HG03196 (cell line): ENCODE measurements around the gene PRR5.
"Not testable (repeated sequence)": the region's sequence is repeated elsewhere in the genome, so short reads cannot be mapped to it uniquely, and the experiment has no call there.

Source experiments
- ATAC-seq: cut with Tn5 transposase; IDR thresholded peaks from one replicate; pipeline ENCODE4 v1.9.1; 2021; ENCODE audit not compliant: unreplicated experiment

Gene PRR5

DNA sequence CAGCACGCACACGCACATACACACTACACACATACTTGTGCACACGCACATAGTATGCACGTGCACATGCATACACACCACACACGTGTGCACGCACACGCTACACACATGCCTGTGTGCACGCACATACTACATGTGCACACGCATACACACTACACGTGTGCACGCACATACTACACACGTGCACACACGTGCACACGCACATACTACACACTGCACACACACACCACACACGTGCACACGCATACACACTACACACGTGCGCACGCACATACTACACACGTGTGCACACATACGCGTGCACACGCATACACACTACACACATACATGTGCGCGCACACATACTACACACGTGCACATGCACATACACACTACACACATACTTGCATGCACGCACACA, 30.7 kb downstream of the PRR5 start:
- no peak for ATAC-seq

DNA sequence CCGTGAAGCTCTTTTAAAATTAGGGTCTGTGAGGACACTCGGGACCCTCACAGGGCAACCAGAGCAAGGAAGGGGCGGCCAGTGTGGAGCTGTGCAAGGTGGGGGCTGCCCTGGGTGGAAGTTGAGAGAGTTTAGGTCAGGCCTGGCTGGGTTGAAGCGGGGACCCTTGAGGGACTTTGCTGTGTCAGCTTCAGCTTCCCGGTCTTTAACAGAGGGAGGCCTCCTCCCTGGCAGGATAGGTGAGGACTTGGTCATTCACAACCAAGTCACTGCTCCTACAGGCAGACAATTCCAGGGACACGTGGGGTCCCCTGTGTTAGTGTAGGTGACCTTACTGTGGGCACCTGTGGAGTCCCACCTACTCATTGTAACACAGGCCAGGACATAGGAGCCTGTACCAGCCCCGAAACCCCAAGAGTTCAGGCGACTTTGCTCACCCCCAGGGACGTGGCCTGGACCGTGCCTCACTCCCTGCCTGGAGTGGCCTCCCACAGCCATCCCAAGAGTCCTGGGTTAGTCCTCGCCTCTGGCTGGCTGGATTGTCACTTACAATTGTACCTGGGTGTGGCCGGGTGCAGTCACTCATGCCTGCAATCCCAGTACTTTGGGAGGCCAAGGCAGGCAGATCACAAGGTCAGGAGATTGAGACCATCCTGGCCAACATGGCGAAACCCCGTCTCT, 31.6 kb downstream of the PRR5 start:
- no peak for ATAC-seq

DNA sequence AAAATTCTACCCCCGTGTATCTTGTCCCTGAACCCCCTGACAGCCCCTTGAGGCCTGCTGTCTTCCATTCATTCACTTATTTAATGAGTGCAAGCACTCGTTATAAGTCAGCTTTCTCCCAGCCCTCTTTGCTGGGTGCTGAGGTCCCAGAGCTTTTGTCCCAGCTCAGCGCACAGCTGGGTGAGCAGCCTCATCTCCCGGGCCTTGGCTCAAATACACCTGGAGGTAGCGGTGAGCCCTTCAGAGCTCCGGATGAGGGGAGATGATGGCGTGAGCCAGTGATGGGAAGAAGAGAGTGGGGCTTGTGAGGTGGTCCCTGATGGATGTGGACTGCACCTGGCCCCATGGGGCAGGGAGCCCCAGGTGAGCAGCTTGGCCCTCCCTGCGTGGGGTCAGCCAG, 32.3 kb downstream of the PRR5 start:
- ATAC-seq, result no peak

DNA sequence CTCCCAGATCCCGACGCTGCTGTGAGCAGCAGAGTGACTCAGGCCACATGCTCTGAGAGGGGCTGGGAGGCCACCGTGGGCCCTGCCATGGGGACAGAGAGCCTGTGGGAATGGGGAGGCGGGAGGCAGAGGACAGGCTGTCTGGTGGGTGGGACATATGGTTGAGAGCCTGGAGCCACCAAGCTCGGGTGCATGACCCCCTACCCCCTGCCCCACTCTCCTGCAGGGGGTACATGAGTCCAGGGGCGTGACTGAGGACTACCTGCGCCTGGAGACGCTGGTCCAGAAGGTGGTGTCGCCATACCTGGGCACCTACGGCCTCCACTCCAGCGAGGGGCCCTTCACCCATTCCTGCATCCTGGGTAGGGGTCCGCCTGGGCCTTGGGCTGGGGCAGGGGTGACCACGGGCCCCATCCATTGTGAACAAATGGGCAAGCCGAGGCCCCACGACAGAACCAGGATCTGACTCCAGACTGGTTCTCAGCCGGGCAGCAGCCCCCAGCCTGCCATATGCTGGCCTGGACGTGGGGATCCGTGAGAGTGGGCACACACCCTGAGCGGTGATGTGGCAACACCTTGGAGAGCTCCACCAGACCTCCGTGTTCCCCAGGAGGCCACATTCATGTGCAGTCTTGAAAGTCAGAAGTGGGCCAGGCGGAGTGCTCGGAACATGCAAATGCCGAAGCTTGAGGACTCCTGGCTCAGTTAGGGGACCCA, 33.0 kb downstream of the PRR5 start:
- no peak for ATAC-seq

- no peak for ATAC-seq
These were observed 33.8 kb downstream of the PRR5 start for GRCh38 chr22:44735518-44736428.

DNA sequence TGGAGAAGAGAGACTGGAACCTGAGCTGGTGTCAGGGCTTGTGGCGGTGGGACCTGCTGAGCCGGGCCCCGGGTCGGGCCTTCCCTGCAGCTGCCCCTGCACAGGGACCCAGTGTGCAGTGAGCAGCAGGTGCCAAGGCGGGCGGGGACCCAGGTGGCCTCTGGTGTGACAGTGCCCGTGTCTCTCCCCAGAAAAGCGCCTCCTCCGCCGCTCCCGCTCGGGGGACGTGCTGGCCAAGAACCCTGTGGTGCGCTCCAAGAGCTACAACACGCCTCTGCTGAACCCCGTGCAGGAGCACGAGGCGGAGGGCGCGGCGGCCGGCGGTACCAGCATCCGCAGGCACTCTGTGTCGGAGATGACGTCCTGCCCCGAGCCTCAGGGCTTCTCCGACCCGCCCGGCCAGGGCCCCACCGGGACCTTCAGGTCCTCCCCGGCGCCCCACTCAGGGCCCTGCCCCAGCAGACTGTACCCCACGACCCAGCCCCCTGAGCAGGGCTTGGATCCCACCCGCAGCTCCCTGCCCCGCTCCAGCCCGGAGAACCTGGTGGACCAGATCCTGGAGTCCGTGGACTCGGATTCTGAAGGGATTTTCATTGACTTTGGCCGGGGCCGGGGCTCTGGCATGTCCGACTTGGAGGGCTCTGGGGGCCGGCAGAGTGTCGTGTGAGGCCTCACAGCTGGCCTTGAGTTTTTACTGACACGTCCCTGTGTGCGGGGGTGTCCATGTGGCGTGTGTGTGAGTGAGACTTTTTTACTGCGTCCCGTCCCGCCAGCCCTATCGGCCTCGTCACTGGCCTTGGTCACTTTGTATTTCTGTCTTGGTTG, 34.8 kb downstream of the PRR5 start:
- ATAC-seq, result no peak

- no peak for ATAC-seq
These were observed 35.7 kb downstream of the PRR5 start for GRCh38 chr22:44737406-44738346.

DNA sequence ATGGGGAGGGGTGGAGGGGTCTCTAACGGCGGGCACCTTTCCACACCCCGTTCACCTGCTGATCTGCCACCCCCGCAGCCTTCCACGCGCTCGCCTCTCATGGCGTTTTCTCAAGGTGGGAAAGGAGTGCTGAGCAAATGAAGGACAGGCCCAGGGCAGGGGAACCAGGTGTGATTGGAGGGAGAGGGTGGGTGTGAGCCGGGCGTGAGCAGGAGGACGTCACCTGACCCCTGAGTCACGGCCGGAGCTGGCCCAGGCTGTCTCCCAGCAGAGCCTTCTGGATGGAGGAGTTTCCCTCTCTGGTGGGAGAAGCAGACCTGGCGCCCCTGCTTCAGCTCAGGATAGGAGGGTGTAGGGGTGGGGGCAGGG, 36.3 kb downstream of the PRR5 start:
- no peak for ATAC-seq

DNA sequence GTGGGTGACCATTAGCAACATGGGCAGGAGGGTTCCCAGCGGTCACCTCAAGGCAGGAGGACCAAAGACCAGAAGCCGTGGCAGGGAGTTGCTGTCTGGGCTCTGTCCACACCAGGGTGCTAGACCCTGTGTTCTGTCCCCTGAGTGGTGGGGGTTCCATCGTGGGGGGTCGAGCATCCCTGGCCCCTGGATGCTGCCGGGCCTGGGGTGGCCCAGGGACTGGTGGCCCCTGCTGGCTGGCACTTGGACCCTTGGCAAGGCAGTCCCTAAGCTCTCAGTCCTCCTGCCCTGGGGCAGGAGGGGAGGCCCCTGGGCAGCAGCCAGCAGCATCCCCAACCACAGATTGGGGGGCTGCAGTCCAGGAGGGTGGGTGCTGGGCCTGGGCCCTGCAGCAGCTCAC, 37.0 kb downstream of the PRR5 start:
- no peak for ATAC-seq

DNA sequence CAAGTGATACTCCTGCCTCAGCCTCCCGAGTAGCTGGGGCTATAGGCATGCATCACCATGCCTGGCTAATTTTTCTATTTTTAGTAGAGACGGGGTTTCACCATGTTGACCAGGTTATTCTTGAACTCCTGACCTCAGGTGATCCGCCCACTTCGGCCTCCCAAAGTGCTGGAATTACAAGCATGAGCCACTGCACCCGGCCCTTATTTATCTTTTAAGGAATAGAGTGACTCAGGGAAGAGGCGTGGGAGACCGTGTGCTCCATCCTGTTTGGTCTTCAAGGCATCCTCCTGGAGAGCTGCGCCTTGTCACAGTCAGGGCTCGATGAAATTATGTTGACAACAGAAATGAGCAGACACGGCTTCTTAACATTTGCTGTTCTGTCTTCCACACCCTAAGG, 37.7 kb downstream of the PRR5 start:
- ATAC-seq, result not testable (repeated sequence)

DNA sequence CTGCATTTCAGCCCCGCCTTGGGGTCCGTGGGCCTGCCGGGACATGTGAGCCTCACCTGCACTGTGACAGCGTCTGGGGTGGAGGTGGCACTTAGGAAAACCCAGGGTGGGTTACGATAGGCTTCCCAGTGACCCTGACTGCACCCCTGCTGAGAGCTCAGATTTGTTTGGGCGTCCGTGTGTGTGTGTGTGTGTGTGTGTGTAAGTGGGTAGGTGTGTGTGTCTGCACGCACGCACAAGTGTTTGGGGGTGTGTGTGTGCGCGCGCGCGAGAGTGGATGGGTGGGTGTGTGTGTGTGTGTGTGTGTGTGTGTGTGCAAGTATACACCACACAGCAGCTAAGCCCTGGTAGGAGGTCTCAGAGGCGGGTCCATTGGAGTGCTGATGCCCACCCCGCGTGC, 38.3 kb downstream of the PRR5 start:
- no peak for ATAC-seq

DNA sequence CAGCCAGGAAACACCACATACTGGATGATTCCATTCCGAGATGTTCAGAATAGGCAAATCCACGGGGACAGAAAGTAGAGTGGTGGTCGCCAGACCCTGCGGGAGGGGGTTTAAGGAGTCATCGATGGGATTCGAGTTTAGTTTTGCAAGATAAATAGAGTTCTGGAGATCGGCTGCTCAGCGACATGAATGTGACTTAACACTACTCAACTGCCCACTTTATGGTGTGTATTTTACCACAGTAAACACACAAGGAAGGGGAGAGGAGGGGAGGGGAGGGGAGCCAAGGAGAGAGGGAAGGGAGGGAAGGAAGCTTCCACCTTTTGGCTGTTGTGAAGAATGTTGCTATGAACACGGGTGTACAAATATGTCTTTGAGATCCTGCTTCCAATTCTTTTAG, 39.9 kb downstream of the PRR5 start:
- ATAC-seq, result no peak

DNA sequence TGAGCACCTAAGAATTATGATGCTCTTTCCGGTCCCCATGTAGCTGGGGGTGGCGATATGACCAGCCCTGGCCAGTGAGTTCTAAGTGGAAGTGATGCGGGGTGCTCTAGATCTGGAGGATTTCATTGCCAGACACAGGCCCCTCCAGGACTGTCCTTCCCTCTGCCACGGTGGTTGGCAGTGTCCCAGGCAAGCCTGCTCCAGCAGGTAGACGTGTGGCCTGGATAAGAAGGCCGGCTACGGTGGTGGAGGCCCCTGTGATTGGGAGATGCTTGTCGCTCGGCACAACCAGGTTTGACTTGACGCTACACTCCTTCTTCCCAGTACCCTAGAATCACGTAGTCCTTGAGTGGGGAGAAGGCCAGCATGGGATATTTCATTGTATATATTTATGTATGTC, 41.2 kb downstream of the PRR5 start:
- ATAC-seq, result no peak

GRCh38 chr22:44743804-44744211, 41.8 kb downstream of the PRR5 start:
- ATAC-seq, result no peak

GRCh38 chr22:44745853-44746789, 44.1 kb downstream of the PRR5 start:
- ATAC-seq, result no peak

DNA sequence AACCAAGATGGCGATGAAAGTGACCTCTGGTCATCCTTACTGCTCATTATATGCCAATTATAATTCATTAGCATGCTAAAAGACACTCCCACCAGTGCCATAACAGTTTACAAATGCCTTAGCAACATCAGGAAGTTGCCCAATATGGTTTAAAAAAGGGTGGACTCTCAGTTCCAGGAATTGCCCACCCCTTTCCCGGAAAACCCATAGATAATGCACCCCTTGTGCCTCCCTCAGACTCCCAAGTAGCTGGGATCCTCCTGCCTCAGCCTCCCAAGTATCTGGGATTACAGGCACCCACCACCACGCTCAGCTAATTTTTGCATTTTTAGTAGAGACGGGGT, 45.8 kb downstream of the PRR5 start:
- not testable (repeated sequence) for ATAC-seq

DNA sequence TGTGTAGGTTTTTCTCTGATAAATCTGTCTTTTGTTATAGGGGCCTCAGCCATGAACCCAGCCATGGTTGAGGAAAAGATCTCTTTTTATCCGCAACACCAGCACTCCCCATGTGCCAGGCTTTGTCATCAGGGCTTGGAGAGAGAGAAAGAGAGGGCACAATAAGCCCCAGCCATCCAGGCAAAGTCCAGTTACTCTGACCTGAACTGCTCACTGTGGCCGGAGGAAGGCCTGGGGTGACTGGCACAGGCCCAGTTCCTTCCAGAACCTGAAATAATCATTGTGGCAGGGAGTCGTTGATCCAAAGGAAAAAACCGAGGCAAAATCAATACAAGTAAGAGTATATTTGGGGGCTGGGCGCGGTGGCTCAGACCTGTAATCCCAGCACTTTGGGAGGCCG, 46.5 kb downstream of the PRR5 start:
- ATAC-seq, result no peak

DNA sequence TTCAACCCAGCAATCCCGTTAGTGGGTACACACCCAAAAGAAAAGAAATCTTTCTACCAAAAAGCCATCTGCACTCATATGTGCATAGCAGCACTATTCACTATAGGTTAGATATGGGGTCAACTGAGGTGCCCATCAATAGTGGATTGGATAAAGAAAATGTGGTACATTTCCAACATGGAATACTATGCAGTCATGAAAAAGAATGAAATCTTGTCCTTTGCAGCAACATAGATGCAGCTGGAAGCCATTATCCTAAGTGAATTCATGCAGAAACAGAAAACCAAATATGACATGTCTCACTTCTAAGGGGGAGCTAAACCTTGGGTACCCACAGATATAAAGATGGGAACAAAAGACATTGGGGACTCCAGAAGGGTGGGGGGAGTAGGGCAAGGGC, 48.5 kb downstream of the PRR5 start:
- no peak for ATAC-seq
